ENCODE results near the gene ZBTB4. TPM values are rescaled to one million over a fixed set of nuclear protein-coding genes. Genes with fewer than 3 reads are reported as not detected.

Gene ZBTB4
- total RNA-seq, 1 donor from 2014 or later = 13.6 TPM

DNA sequence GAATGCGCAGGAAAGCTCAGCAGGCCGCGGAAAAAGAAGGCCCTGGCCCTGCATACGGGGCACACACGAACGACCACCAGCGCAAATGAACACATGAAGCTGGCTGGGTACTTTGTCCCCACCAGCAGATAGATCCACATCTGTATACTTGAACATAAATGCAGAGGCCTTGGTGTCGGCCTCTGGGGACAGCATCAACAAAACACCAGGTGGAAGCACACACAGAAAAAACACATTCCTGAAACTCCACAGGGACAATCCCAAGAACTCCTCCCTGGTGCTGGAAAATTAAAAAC is 606 bp upstream of the ZBTB4 start:
- Mint-ChIP-seq H3K9me3 (no peaks in the 10 kb centered on the region), H3K27ac (ENCODE audit: unreplicated experiment) (peak overlapping the region; percentile 98), H3K36me3 (ENCODE audit: low read depth) (no peaks in the 10 kb centered on the region), H3K4me1 (peaks cover 65% of the 10 kb centered on the region), H3K4me3 (peak overlapping the region; percentile 91), H3K27me3 (ENCODE audit: low read depth) (no peaks in the 10 kb centered on the region)
- DNase-seq (ENCODE audit: low read depth, low spot score) = no peak
- no peak for TF ChIP-seq CTCF (conservative IDR thresholded peaks at IDR 0.05)

- H3K4me1 Mint-ChIP-seq = peaks cover 58% of the 10 kb centered on the region
- H3K36me3 Mint-ChIP-seq (ENCODE audit: low read depth) = no peaks in the 10 kb centered on the region
- H3K27ac Mint-ChIP-seq (ENCODE audit: unreplicated experiment) = no peak overlapping the region
- no peaks in the 10 kb centered on the region for H3K9me3 Mint-ChIP-seq
- no peaks in the 10 kb centered on the region for H3K27me3 Mint-ChIP-seq (ENCODE audit: low read depth)
- no peak for TF ChIP-seq CTCF (conservative IDR thresholded peaks at IDR 0.05)
- peak overlapping the region; percentile 94 for H3K4me3 Mint-ChIP-seq
- DNase-seq (ENCODE audit: low read depth, low spot score) = no peak
Observed at GRCh38 chr17:7478276-7479212, 887 bp downstream of the ZBTB4 start.

DNA sequence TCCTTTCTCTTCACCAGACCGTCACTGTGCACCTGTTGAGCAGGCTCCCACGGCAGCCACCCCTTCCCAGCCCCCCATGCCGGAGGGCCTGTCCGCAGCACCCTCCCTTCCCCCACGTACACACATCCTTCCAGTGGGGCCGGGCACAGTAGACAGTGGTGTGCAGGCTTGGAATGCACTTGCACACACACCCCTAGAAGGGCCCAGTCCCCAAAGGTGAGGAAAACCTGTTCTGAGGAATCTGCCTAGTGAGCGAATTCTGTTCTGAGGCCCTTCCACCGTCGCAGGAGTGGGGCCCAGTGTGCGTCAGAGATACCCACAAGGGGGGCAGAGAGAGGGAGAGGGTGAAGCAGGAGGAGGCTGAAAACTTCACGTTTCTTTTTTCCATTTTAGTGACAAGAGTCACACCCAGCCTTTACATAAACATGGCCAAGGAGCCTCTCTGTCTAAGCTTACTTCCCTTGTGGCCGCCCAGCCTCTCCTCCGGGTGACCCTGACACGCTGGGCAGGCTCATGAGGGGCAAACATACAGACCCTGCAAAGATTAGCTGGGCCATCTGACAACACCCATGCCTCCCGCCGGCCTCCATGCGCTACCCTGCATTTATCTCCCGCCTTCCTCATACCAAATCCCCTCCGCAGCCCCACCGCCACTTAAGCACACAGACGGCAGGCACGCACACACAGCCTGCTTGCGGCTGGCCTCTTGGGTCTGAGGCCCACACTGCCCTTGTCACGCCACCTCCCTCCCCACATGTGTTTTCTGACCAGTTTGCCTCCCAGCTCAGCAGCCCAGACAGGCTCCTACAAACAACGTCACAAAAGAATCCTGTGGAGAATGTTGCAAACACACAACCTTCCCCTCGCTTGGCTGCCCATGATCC is 1.8 kb downstream of the ZBTB4 start:
- peak overlapping the region; percentile 88 for H3K27ac Mint-ChIP-seq (ENCODE audit: unreplicated experiment)
- H3K27me3 Mint-ChIP-seq (ENCODE audit: low read depth) = no peaks in the 10 kb centered on the region
- H3K4me1 Mint-ChIP-seq = peaks cover 49% of the 10 kb centered on the region
- no peaks in the 10 kb centered on the region for H3K36me3 Mint-ChIP-seq (ENCODE audit: low read depth)
- TF ChIP-seq CTCF (conservative IDR thresholded peaks at IDR 0.05) = no peak
- DNase-seq (ENCODE audit: low read depth, low spot score) = no peak
- H3K9me3 Mint-ChIP-seq = no peaks in the 10 kb centered on the region
- H3K4me3 Mint-ChIP-seq = peak overlapping the region; percentile 94

DNA sequence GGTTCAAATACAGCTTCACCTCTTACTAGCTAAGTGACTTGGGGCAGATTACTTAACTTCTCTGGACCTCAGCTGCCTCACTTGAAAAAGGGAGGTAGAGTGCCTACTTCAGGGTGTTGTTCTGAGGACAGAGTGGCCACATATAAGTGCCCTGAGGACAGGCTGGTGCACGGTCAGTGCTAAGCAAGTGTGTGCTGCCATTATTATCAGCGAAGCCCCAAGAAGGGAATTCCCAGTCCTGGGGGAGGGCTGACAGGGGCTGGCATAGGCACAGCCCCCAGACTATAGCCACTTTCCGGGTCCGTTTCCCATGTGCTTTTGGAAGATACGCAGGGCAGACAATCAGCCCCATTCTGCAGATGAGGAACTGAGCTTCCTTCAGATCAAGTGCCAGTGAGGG is 2.5 kb downstream of the ZBTB4 start:
- Mint-ChIP-seq H3K9me3 (no peaks in the 10 kb centered on the region), H3K27me3 (ENCODE audit: low read depth) (no peaks in the 10 kb centered on the region), H3K27ac (ENCODE audit: unreplicated experiment) (no peak overlapping the region)

More for the DNA sequence above, 2.5 kb downstream of the ZBTB4 start:
- no peak for TF ChIP-seq CTCF (conservative IDR thresholded peaks at IDR 0.05)
- no peaks in the 10 kb centered on the region for H3K36me3 Mint-ChIP-seq (ENCODE audit: low read depth)
- peaks cover 44% of the 10 kb centered on the region for H3K4me1 Mint-ChIP-seq
- DNase-seq (ENCODE audit: low read depth, low spot score) = no peak
- peak overlapping the region; percentile 94 for H3K4me3 Mint-ChIP-seq

Measured in neural crest cell (in vitro differentiated cells).